MM.1S (cell line): ENCODE measurements around the gene CYP27C1.

ENCODE experiments used
- CTCF ChIP-seq: fragments of 300-600 bp; sonication (generic); IDR thresholded peaks from 2 replicates; pipeline ENCODE4 v1.5.1; 2016; ENCODE audit warnings: antibody characterized with exemption, low read length, mixed read lengths
- EZH2 ChIP-seq: fragments of 300-600 bp; sonication (generic); optimal IDR thresholded peaks from 2 replicates; pipeline ENCODE3; 2017; ENCODE audit warnings: low read depth, mild to moderate bottlenecking, antibody characterized with exemption, low read length, mixed read lengths
- EZH2phosphoT487 ChIP-seq: fragments of 300-600 bp; sonication (generic); IDR thresholded peaks from 2 replicates; pipeline ENCODE4 v1.6.1; 2018; ENCODE audit warnings: antibody characterized with exemption, low read length

GRCh38 chr2:127174136-127174535 lies 46.0 kb downstream of the CYP27C1 start:
- TF ChIP-seq CTCF (no peak), EZH2 (no peak), EZH2phosphoT487 (no peak)
